B cell (primary cell): ENCODE data around the gene SPANXN5.
"Not testable (repeated sequence)": the region's sequence is repeated elsewhere in the genome, so short reads cannot be mapped to it uniquely, and the experiment has no call there.

ENCODE experiments used
- CTCF ChIP-seq: fragments of 200-600 bp; IDR thresholded peaks from one replicate; pipeline ENCODE4 v1.8.0; 2022; ENCODE audit warnings: antibody characterized with exemption, mild to moderate bottlenecking
- EZH2 ChIP-seq: IDR thresholded peaks from 2 replicates; pipeline ENCODE4 v1.6.1; 2012; ENCODE audit warnings: borderline replicate concordance, low read depth, mild to moderate bottlenecking, moderate library complexity, low read length; ENCODE audit not compliant: insufficient read depth, poor library complexity, severe bottlenecking

GRCh38 chrX:52797327-52797726 lies at the start of gene SPANXN5:
- not testable (repeated sequence) for TF ChIP-seq EZH2, CTCF
